ENCODE results near the gene EIF1AY.
"Not testable (repeated sequence)": the region's sequence is repeated elsewhere in the genome, so short reads cannot be mapped to it uniquely, and the experiment has no call there.

Gene EIF1AY

GRCh38 chrY:20575531-20576121 is at the start of gene EIF1AY:
EIF1AY (plus strand) TSS chrY:20575776; CDS start chrY:20575872, 96 bp downstream.
- DNase-seq: peak; percentile 89 to 91

- DNase-seq: no peak
These were observed 47.1 kb upstream of the EIF1AY start for GRCh38 chrY:20528435-20528834.

- no peak for DNase-seq
These were observed 37.4 kb upstream of the EIF1AY start for GRCh38 chrY:20538186-20538585.

- DNase-seq: no peak
These were observed 36.6 kb upstream of the EIF1AY start for GRCh38 chrY:20538933-20539332.

- DNase-seq: no peak
These were observed 31.1 kb upstream of the EIF1AY start for GRCh38 chrY:20544451-20544960.

GRCh38 chrY:20546071-20546470 is 29.5 kb upstream of the EIF1AY start:
- peak in 1 of 2 donors; percentile 4 for DNase-seq

- DNase-seq: no peak
These were observed 26.3 kb upstream of the EIF1AY start for GRCh38 chrY:20549289-20549688.

GRCh38 chrY:20551840-20552239 is 23.7 kb upstream of the EIF1AY start:
- DNase-seq: no peak

- not testable (repeated sequence) for DNase-seq
These were observed 22.7 kb upstream of the EIF1AY start for GRCh38 chrY:20552764-20553323.

- no peak for DNase-seq
These were observed 19.8 kb upstream of the EIF1AY start for GRCh38 chrY:20555820-20556219.

- peak; percentile 11 to 41 for DNase-seq
These were observed 16.9 kb upstream of the EIF1AY start for GRCh38 chrY:20558677-20559076.

- no peak for DNase-seq
These were observed 15.6 kb upstream of the EIF1AY start for GRCh38 chrY:20559873-20560512.

- no peak for DNase-seq
These were observed 4.3 kb upstream of the EIF1AY start for GRCh38 chrY:20571306-20571705.

GRCh38 chrY:20576506-20576905 is 930 bp downstream of the EIF1AY start:
- no peak for DNase-seq

- no peak for DNase-seq
These were observed 2.6 kb downstream of the EIF1AY start for GRCh38 chrY:20578206-20578605.

- DNase-seq: no peak
These were observed 6.1 kb downstream of the EIF1AY start for GRCh38 chrY:20581687-20582086.

- DNase-seq: no peak
These were observed 10.6 kb downstream of the EIF1AY start for GRCh38 chrY:20586161-20586560.

All from inflammatory macrophage treated with lipopolysaccharide for 1 hour (primary cell).